ENCODE data around the gene FUT3. TPM values are rescaled to one million over a fixed set of nuclear protein-coding genes. Genes with fewer than 3 reads are reported as not detected.

The FUT3 gene
- total and polyA plus RNA-seq, 2 of the 8 experiments (the other 6 are each of a cell fraction or from before 2014, with no cell fraction given) = 0.15 to 0.63 TPM

GRCh38 chr19:5843295-5843927 is 7.8 kb downstream of the FUT3 start (continued):
- TF ChIP-seq POLR2AphosphoS5 (IDR thresholded peaks at IDR 0.05; ENCODE audit: low read depth, low read length) = no peak
- TF ChIP-seq EP300 (IDR thresholded peaks at IDR 0.05; ENCODE audit: borderline replicate concordance in 1 of 2, low read depth in 2 of 2, low read length in 2 of 2) = no peak
- TF ChIP-seq SP1 (IDR thresholded peaks at IDR 0.05; ENCODE audit: low read depth, low read length) = no peak
- TF ChIP-seq CHD7 (IDR thresholded peaks at IDR 0.05; ENCODE audit: insufficient replicate concordance, low read length) = no peak
- no peak for TF ChIP-seq RBBP5 (IDR thresholded peaks at IDR 0.05; ENCODE audit: borderline replicate concordance, low read depth, low read length)
- TF ChIP-seq SIN3A (conservative IDR thresholded peaks at IDR 0.05 in 1 of 2, IDR thresholded peaks at IDR 0.05 in 1 of 2; ENCODE audit: low read depth in 1 of 2, low read length in 2 of 2) = no peak
- TF ChIP-seq, protein P1, sequence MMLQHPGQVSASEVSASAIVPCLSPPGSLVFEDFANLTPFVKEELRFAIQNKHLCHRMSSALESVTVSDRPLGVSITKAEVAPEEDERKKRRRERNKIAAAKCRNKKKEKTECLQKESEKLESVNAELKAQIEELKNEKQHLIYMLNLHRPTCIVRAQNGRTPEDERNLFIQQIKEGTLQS (IDR thresholded peaks at IDR 0.05; ENCODE audit: insufficient read depth, low read depth, low read length) = no peak
- TF ChIP-seq TCF12 (IDR thresholded peaks at IDR 0.05; ENCODE audit: low read depth, low read length) = no peak

Data from H1 (cell line).